ENCODE data around the gene ACP3.

Gene ACP3, protein sequence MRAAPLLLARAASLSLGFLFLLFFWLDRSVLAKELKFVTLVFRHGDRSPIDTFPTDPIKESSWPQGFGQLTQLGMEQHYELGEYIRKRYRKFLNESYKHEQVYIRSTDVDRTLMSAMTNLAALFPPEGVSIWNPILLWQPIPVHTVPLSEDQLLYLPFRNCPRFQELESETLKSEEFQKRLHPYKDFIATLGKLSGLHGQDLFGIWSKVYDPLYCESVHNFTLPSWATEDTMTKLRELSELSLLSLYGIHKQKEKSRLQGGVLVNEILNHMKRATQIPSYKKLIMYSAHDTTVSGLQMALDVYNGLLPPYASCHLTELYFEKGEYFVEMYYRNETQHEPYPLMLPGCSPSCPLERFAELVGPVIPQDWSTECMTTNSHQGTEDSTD

DNA sequence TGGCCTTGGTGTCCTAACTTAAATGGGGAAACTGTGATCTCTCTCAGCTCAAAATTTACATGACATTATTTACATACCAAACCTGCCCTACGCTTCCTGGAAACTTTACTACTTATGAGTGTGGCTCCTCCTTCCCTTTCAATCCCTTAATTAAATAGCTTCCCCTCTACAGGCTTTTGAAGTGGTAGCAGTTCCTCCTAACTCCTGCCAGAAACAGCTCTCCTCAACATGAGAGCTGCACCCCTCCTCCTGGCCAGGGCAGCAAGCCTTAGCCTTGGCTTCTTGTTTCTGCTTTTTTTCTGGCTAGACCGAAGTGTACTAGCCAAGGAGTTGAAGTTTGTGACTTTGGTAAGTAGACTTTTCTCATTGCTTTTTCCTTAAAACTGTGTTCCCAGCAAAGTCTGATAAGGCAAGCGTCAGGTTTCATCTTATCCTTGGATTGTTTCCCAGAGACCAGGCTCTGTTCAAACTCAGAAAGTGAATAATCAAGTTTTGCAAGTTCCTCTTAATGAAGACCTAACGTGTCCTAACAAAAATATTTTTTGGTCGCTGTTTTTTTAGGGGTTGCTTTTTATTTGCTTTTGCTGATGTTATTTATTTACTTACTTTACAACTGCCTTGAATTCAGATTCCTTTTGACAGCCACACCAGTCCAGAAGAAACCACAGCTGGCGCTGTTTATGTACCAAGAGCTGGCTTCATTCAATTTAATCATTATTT is at the start of gene ACP3:
ACP3 (plus strand) TSS at position 179 of the 720 bp plus-strand sequence; CDS start at position 229, 50 bp downstream.
- H3K9ac ChIP-seq (ENCODE audit: insufficient read length, low read depth) = no peak within 1 kb of the TSS
- no peaks in the 10 kb centered on the region for H3K9me3 ChIP-seq (ENCODE audit: insufficient read depth, low read length)
- no peaks in the 10 kb centered on the region for H3K27me3 ChIP-seq (ENCODE audit: insufficient read depth, insufficient read length)
- DNase-seq (ENCODE audit: low read depth, low spot score) = peak; percentile 42
- H3K4me1 ChIP-seq (ENCODE audit: insufficient read depth, insufficient read length) = no peaks in the 10 kb centered on the region
- no peak within 1 kb of the TSS for H3K4me3 ChIP-seq (ENCODE audit: insufficient read length, low read depth)
- TF ChIP-seq ZNF274 (IDR thresholded peaks at IDR 0.05; ENCODE audit: low read depth, low read length) (no peak), YY1 (IDR thresholded peaks at IDR 0.05; ENCODE audit: insufficient read depth, insufficient read length) (no peak), SUZ12 (IDR thresholded peaks at IDR 0.05; ENCODE audit: extremely low read depth, insufficient read depth, insufficient read length) (no peak)
- no peaks in the 10 kb centered on the region for H3K36me3 ChIP-seq (ENCODE audit: insufficient read depth, insufficient read length, low read length)

DNA sequence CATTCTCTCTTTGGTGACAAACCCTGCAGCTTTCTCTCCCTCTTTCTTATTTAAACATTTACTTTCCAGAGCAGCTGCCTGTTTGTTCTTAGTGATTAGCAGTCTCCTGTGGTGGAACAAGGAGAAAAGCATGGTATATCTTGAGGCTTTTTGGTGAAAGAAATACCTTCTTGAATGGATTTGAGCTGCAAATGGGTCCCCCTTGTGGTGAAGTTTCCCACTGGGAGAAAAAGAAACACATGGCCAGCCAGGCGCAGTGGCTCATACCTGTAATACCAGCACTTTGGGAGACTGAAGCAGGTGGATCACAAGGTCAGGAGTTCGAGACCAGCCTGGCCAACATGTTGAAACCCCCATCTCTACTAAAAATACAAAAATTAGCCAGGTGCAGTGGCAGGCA is 48.3 kb upstream of the ACP3 start:
- Histone ChIP-seq H3K36me3 (ENCODE audit: insufficient read depth, insufficient read length, low read length) (no peaks in the 10 kb centered on the region), H3K9me3 (ENCODE audit: insufficient read depth, low read length) (no peaks in the 10 kb centered on the region), H3K27me3 (ENCODE audit: insufficient read depth, insufficient read length) (no peaks in the 10 kb centered on the region), H3K4me1 (ENCODE audit: insufficient read depth, insufficient read length) (no peaks in the 10 kb centered on the region), H3K9ac (ENCODE audit: insufficient read length, low read depth) (no peak overlapping the region), H3K4me3 (ENCODE audit: insufficient read length, low read depth) (no peak overlapping the region)
- no peak for TF ChIP-seq YY1 (IDR thresholded peaks at IDR 0.05; ENCODE audit: insufficient read depth, insufficient read length)
- TF ChIP-seq SUZ12 (IDR thresholded peaks at IDR 0.05; ENCODE audit: extremely low read depth, insufficient read depth, insufficient read length) = no peak
- no peak for TF ChIP-seq ZNF274 (IDR thresholded peaks at IDR 0.05; ENCODE audit: low read depth, low read length)
- DNase-seq (ENCODE audit: low read depth, low spot score) = peak; percentile 68

GRCh38 chr3:132273036-132273435 is 44.2 kb upstream of the ACP3 start:
- no peak for TF ChIP-seq YY1 (IDR thresholded peaks at IDR 0.05; ENCODE audit: insufficient read depth, insufficient read length)
- TF ChIP-seq ZNF274 (IDR thresholded peaks at IDR 0.05; ENCODE audit: low read depth, low read length) = no peak
- no peak for TF ChIP-seq SUZ12 (IDR thresholded peaks at IDR 0.05; ENCODE audit: extremely low read depth, insufficient read depth, insufficient read length)
- no peak for DNase-seq (ENCODE audit: low read depth, low spot score)
- Histone ChIP-seq H3K9ac (ENCODE audit: insufficient read length, low read depth) (no peak overlapping the region), H3K4me1 (ENCODE audit: insufficient read depth, insufficient read length) (no peaks in the 10 kb centered on the region), H3K4me3 (ENCODE audit: insufficient read length, low read depth) (no peak overlapping the region), H3K27me3 (ENCODE audit: insufficient read depth, insufficient read length) (no peaks in the 10 kb centered on the region), H3K9me3 (ENCODE audit: insufficient read depth, low read length) (peaks cover 16% of the 10 kb centered on the region; the same call in 1 of the 2 replicates), H3K36me3 (ENCODE audit: insufficient read depth, insufficient read length, low read length) (no peaks in the 10 kb centered on the region)

DNA sequence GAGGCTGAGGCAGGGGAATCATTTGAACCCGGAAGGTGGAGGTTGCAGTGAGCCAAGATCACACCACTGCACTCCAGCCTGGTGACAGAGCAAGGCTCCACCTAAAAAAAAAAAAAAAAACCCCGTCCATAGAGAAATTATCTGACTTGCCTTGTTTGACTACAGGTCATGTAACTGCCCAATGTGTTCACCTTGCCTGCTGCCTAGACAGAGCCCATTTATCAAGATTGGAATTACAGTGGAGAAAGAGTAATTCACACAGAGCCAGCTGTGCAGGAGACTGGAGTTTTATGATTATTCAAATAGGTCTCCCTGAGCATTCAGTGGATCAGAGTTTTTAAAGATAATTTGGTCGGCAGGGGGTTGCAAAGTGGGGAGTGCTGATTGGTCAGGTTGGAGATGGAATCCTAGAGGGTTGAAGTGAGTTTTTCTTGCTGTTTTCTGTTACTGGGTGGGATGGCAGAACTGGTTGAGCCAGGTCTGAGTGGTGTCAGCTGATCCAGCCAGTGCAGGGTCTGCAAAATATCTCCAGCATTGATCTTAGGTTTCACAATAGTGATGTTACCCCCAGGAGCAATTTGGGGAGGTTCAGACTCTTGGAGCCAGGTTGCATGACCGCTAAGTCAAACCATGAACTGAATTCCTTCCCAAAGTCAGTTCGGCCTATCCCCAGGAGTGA is 40.8 kb upstream of the ACP3 start:
- peaks cover 18% of the 10 kb centered on the region; the same call in 1 of the 2 replicates for H3K9me3 ChIP-seq (ENCODE audit: insufficient read depth, low read length)
- no peak overlapping the region for H3K4me3 ChIP-seq (ENCODE audit: insufficient read length, low read depth)
- no peaks in the 10 kb centered on the region for H3K36me3 ChIP-seq (ENCODE audit: insufficient read depth, insufficient read length, low read length)
- no peak for DNase-seq (ENCODE audit: low read depth, low spot score)
- H3K27me3 ChIP-seq (ENCODE audit: insufficient read depth, insufficient read length) = no peaks in the 10 kb centered on the region
- TF ChIP-seq SUZ12 (IDR thresholded peaks at IDR 0.05; ENCODE audit: extremely low read depth, insufficient read depth, insufficient read length) (no peak), ZNF274 (IDR thresholded peaks at IDR 0.05; ENCODE audit: low read depth, low read length) (no peak), YY1 (IDR thresholded peaks at IDR 0.05; ENCODE audit: insufficient read depth, insufficient read length) (no peak)
- H3K4me1 ChIP-seq (ENCODE audit: insufficient read depth, insufficient read length) = no peaks in the 10 kb centered on the region
- no peak overlapping the region for H3K9ac ChIP-seq (ENCODE audit: insufficient read length, low read depth)

DNA sequence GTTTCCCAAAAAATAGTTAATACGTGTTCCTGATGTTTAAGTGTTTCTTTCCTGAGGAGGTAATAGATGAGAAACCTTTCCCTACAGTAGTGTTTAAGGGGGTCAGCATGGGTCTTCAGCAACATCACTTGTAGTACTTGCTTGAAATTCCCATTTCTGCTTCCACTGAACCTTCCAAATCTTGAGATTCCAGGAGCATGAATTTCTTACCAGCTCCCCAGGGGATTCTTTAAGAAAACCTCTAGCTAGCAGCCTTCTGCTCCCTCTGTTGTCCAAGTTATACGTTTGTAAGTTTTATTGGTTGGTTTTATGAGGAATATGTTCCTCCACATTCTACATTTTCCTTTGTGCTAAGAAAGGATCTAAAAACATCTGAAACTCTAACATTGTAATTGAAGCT is 38.2 kb upstream of the ACP3 start:
- peaks cover 18% of the 10 kb centered on the region; the same call in 1 of the 2 replicates for H3K9me3 ChIP-seq (ENCODE audit: insufficient read depth, low read length)
- no peak overlapping the region for H3K4me3 ChIP-seq (ENCODE audit: insufficient read length, low read depth)
- H3K36me3 ChIP-seq (ENCODE audit: insufficient read depth, insufficient read length, low read length) = no peaks in the 10 kb centered on the region
- H3K9ac ChIP-seq (ENCODE audit: insufficient read length, low read depth) = no peak overlapping the region
- H3K4me1 ChIP-seq (ENCODE audit: insufficient read depth, insufficient read length) = no peaks in the 10 kb centered on the region
- no peaks in the 10 kb centered on the region for H3K27me3 ChIP-seq (ENCODE audit: insufficient read depth, insufficient read length)
- TF ChIP-seq ZNF274 (IDR thresholded peaks at IDR 0.05; ENCODE audit: low read depth, low read length) = no peak
- no peak for TF ChIP-seq YY1 (IDR thresholded peaks at IDR 0.05; ENCODE audit: insufficient read depth, insufficient read length)
- DNase-seq (ENCODE audit: low read depth, low spot score) = no peak

DNA sequence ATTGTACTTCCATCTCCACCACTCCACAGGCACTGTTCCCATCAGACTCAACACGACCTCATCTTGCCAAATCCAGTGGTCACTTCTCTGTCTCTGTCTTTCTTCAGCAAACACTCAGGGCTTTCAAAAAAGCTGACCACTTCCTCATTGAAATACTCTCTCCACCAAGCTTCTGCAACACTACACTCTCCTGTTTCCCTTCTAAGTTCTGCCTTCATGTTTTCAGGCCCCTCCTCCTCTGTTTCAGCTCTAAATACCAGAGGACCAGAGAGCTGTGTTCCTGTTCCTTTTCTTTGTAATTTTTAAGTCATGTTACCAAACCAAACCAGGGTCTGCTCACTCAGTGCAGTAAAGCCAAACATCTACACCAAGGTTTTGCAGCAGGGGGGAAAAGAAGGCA is 33.8 kb upstream of the ACP3 start:
- peaks cover 4% of the 10 kb centered on the region for H3K4me1 ChIP-seq (ENCODE audit: insufficient read depth, insufficient read length)
- no peaks in the 10 kb centered on the region for H3K36me3 ChIP-seq (ENCODE audit: insufficient read depth, insufficient read length, low read length)
- DNase-seq (ENCODE audit: low read depth, low spot score) = no peak
- TF ChIP-seq ZNF274 (IDR thresholded peaks at IDR 0.05; ENCODE audit: low read depth, low read length) (no peak), SUZ12 (IDR thresholded peaks at IDR 0.05; ENCODE audit: extremely low read depth, insufficient read depth, insufficient read length) (no peak)
- H3K4me3 ChIP-seq (ENCODE audit: insufficient read length, low read depth) = no peak overlapping the region
- no peaks in the 10 kb centered on the region for H3K27me3 ChIP-seq (ENCODE audit: insufficient read depth, insufficient read length)
- peaks cover 17% of the 10 kb centered on the region; the same call in 1 of the 2 replicates for H3K9me3 ChIP-seq (ENCODE audit: insufficient read depth, low read length)
- no peak overlapping the region for H3K9ac ChIP-seq (ENCODE audit: insufficient read length, low read depth)
